ENCODE results near the gene SMC5.

- TF ChIP-seq CTCF (IDR thresholded peaks at IDR 0.05; ENCODE audit: insufficient read depth, low read depth, low read length) (no peak), EZH2 (IDR thresholded peaks at IDR 0.05; ENCODE audit: insufficient read depth, low read length) (no peak)
These were observed 141.5 kb downstream of the SMC5 start for GRCh38 chr9:70400107-70400892.
